GM04504 (cell line): ENCODE data around the gene ABHD12.
"Not testable (repeated sequence)": the region's sequence is repeated elsewhere in the genome, so short reads cannot be mapped to it uniquely, and the experiment has no call there.

ENCODE experiments used
- DNase-seq: peaks from one replicate; pipeline ENCODE4 v3.0.0-alpha.2; 2012; ENCODE audit warnings: low read depth

Gene ABHD12

GRCh38 chr20:25321991-25322390 lies 68.6 kb downstream of the ABHD12 start:
- no peak for DNase-seq

GRCh38 chr20:25321262-25321831 lies 69.3 kb downstream of the ABHD12 start:
- DNase-seq: no peak

GRCh38 chr20:25320035-25320800 lies 70.4 kb downstream of the ABHD12 start:
- no peak for DNase-seq

GRCh38 chr20:25319241-25320034 lies 71.2 kb downstream of the ABHD12 start:
- DNase-seq: no peak

- no peak for DNase-seq
These were observed 72.0 kb downstream of the ABHD12 start for GRCh38 chr20:25318471-25319240.

GRCh38 chr20:25317351-25318075 lies 73.1 kb downstream of the ABHD12 start:
- no peak for DNase-seq

- no peak for DNase-seq
These were observed 74.0 kb downstream of the ABHD12 start for GRCh38 chr20:25316506-25317190.

GRCh38 chr20:25315418-25316210 lies 75.0 kb downstream of the ABHD12 start:
- DNase-seq: no peak

GRCh38 chr20:25314497-25315417 lies 75.9 kb downstream of the ABHD12 start:
- DNase-seq: no peak

- DNase-seq: no peak
These were observed 77.0 kb downstream of the ABHD12 start for GRCh38 chr20:25313593-25313992.

GRCh38 chr20:25312716-25313115 lies 77.9 kb downstream of the ABHD12 start:
- not testable (repeated sequence) for DNase-seq

- DNase-seq: peak; percentile 78
These were observed 79.5 kb downstream of the ABHD12 start for GRCh38 chr20:25310921-25311728.

GRCh38 chr20:25310268-25310920 lies 80.2 kb downstream of the ABHD12 start:
- DNase-seq: peak; percentile 89

GRCh38 chr20:25309395-25310267 lies 81.0 kb downstream of the ABHD12 start:
- peak; percentile 66 for DNase-seq

- DNase-seq: peak; percentile 17
These were observed 81.8 kb downstream of the ABHD12 start for GRCh38 chr20:25308671-25309394.

GRCh38 chr20:25308083-25308491 lies 82.5 kb downstream of the ABHD12 start:
- DNase-seq: no peak
